Measurements from ENCODE around the gene ARL6IP1.

DNA sequence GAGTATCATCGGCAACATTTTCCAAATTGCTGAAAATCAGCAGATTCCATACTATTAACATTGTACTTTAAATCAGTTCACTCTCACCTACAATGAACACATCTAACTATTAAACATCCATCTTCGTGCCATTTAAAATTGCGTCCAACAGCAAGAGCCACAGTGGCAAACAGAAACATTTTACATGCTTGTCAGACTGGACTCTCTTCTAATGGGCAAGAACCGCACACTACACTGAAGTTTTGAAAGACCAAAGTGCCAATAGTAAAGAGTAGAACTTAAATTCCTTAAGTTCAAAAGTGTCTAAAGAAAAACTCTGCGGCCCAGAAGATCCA, 11.9 kb downstream of the ARL6IP1 start:
- TF ChIP-seq, protein P1, sequence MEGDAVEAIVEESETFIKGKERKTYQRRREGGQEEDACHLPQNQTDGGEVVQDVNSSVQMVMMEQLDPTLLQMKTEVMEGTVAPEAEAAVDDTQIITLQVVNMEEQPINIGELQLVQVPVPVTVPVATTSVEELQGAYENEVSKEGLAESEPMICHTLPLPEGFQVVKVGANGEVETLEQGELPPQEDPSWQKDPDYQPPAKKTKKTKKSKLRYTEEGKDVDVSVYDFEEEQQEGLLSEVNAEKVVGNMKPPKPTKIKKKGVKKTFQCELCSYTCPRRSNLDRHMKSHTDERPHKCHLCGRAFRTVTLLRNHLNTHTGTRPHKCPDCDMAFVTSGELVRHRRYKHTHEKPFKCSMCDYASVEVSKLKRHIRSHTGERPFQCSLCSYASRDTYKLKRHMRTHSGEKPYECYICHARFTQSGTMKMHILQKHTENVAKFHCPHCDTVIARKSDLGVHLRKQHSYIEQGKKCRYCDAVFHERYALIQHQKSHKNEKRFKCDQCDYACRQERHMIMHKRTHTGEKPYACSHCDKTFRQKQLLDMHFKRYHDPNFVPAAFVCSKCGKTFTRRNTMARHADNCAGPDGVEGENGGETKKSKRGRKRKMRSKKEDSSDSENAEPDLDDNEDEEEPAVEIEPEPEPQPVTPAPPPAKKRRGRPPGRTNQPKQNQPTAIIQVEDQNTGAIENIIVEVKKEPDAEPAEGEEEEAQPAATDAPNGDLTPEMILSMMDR (IDR thresholded peaks at IDR 0.05), result no peak
- TF ChIP-seq POLR2A (IDR thresholded peaks at IDR 0.05), result no peak
- no peak for TF ChIP-seq POLR2AphosphoS5 (IDR thresholded peaks at IDR 0.05)
- no peak for TF ChIP-seq EP300 (IDR thresholded peaks at IDR 0.05)
